ENCODE results near the gene INTS2. TPM values are rescaled to one million over a fixed set of nuclear protein-coding genes. Genes with fewer than 3 reads are reported as not detected.
"Not testable (repeated sequence)": the region's sequence is repeated elsewhere in the genome, so short reads cannot be mapped to it uniquely, and the experiment has no call there.

INTS2 gene
- total RNA-seq = 14.9 TPM
- long read RNA-seq, full-length matches to known transcripts = 1 of 12 reads
- long read RNA-seq, partial matches to known transcripts = 6 of 12 reads
- long read RNA-seq, other reads (novel, unspliced or antisense) = 5 of 12 reads

DNA sequence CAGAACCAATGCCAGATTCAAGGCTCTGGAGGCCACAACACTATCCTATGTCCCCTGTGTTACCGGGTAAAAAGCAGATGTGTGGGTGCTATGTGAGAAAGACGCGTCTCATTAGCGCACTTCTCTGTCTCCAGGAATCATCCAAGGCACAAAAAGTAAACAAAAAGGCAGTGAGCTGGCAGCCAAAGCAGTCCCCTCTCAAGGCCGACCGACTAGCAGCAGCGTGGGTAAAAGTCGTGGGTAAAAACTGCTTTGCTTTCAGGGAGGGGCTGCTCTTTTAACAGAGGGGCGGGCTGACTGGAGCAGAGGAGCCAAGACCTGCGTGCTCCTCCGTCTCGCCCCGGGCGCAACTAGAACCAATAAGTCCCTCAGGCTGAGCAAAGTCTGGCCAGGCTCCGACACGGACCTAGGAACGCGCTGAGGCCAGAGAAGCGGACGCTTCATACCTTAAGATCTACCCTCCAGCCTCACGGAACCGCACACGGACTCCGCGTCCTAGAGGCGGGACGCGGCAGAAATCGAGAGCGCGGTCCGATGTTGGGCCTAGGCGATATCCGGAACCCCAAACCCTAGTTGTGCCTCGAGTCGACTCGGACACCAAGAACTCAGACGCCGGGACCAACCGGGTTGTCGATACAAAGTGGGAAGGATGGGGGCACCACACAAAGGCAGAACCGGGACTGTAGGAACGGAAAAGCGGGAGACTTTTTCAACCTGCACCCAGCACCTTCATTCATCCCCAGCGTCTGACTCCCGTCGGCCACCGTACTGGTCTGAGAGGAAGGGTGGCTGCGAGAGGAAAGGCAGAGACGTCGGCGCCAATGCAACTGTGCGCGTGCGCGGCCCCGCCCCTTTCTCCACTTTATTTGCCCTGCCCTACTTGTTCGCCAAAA lies at the start of gene INTS2:
Gene INTS2, minus strand, starts transcription at position 775 of the 893 bp plus-strand sequence. CDS start 1,338 bp downstream, outside the sequence.
- peak; percentile 96 for DNase-seq (ENCODE audit: low spot score)
- intact Hi-C loops (cut with DNase I) = loop anchor here (2.0 kb wide), 1 partner anchor 137 kb away; the partner anchor contains the start of gene MED13

DNA sequence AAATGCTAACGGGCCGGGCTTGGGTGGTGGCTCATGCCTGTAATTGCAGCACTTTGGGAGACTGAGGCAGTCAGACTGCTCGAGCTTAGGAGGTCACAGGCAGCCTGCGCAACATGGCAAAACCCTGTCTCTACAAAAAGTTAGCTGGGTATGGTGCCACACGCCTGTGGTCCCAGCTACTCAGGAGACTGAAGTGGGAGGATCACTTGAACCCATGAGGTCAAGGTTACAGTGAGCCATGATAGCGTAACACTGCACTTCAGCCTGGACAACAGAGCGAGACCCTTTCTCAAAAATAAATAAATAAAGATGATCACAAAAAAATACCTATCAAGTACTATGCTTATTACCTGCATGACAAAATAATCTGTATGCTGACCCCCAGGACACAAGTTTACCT lies 46.3 kb upstream of the INTS2 start:
- no peak for DNase-seq (ENCODE audit: low spot score)
- intact Hi-C loops (cut with DNase I) = no loop called here

GRCh38 chr17:61972311-61972710 lies 44.5 kb upstream of the INTS2 start:
- intact Hi-C loops (cut with DNase I) = no loop called here
- no peak for DNase-seq (ENCODE audit: low spot score)

DNA sequence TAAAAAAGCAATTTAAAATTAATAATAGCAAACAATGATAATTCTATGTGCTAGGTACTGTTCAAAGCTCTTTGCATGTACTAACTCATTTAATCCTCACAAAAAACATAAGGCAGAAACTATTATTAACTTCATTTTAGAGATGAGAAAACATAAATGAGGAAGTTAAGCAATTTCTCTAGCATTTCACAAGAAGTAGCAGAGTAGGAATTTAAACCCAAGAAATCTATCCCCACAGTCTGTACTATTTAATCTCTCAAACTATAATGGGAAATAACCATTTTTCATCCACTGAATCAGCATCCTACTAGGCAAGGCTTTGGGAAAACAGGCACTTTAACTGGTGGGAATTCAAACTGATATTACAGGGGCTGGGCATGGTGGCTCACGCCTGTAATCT lies 42.2 kb upstream of the INTS2 start:
- DNase-seq (ENCODE audit: low spot score) = no peak
- intact Hi-C loops (cut with DNase I) = no loop called here

DNA sequence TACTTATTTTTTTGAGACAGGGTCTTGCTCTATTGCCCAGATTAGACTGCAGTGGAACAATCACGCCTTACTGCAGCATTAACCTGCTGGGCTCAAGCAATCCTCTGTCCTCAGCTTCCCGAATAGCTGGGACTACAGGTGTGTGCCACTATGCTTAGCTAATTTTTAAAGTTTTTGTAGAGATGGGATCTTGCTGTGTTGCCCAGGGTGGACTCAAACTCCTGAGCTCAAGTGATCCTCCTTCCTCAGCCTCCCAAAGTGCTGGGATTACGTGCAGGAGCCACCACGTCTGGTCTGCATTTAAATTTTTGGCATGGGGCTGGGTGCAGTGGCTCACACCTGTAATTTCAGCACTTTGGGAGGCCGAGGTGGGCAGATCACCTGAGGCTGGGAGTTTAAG lies 41.0 kb upstream of the INTS2 start:
- intact Hi-C loops (cut with DNase I) = no loop called here
- DNase-seq (ENCODE audit: low spot score) = no peak

DNA sequence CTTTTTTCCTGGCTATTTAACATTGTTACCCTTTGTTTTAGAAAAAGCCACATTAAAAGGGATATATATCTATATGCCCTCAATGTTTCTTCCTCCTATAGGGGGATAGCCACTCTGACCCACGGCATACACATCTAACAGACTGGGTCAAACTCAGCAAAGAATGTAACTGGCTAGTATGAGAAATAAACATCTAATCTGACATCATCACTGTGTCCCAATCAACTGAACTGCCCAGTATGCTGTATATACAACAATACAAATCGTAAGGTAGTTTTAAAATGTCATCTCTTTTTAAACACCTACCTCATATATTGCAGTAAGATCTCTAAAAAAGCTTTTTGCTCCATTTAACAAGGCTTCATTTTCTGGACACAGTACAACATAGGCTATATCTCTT lies 39.9 kb upstream of the INTS2 start:
- DNase-seq (ENCODE audit: low spot score) = no peak
- intact Hi-C loops (cut with DNase I) = no loop called here

DNA sequence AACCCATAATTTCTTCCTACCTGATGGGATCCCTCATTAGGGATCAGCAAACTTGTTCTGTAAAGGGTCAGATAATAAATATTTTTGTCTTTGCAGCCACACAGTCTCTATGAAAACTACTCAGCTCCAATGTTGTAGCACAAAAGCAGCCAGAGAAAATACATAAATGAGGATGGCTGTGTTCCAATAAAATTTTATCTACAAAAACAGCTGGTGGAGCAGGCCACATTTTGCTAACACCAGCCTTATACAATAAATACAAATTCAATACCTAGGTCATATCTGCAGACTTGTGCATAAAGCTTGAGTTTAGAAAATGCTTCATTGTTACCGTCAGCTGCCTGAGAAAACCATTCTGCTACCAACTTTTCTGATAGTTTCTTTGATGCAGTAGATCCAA lies 38.4 kb upstream of the INTS2 start:
- intact Hi-C loops (cut with DNase I) = no loop called here

DNA sequence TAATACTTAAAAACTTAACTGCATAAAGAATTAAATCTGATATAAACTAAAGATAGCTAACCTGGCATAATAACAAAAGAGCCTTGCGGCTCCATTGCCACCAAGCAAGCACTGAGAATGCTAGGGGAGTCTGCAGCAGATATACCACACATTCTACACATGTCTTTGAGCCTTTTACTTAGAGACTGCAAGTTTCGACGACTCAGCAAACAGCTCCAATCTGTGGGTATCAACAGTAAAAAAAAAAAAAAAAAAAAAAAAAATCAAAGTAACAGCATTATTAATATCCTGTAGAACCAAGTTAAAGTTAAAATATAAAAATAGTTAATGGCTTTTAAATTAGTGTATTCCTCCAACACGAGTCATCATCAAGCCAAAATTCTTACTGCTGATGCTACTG lies 27.8 kb upstream of the INTS2 start:
- intact Hi-C loops (cut with DNase I) = no loop called here
- DNase-seq (ENCODE audit: low spot score) = no peak

More for the DNA sequence above, 38.4 kb upstream of the INTS2 start:
- DNase-seq (ENCODE audit: low spot score) = no peak

DNA sequence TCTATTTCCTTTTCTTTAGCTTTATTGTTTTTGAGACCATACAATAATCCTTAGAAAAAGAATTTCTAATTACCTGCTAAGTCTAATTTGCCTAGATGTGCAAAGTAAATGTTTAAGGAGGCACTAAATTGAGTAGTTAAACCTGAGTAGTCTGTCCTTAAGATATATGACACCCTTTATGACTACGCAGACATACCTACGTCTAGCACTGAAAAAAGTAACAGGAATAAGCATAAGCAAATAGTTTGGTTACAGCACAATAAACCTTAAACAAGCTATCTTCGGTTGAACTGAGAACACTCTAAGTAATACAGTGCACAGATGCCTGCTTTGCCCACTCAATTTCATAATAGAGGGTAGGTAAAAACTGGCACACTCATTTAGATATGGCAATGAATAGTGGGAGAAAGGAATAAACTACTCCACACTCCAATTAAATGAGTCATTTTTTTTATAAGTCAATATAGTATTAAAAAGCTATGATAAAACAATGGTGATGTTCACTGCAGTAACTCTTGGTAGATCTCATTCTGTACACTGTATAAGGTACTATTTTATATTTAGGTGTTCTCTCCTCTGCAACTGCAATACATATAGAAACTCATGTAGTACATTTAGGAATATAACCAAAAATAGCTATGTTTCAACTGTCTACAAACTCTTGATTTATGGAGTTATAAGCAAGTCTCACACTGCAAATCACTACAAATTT lies 19.7 kb upstream of the INTS2 start:
- intact Hi-C loops (cut with DNase I) = no loop called here

DNA sequence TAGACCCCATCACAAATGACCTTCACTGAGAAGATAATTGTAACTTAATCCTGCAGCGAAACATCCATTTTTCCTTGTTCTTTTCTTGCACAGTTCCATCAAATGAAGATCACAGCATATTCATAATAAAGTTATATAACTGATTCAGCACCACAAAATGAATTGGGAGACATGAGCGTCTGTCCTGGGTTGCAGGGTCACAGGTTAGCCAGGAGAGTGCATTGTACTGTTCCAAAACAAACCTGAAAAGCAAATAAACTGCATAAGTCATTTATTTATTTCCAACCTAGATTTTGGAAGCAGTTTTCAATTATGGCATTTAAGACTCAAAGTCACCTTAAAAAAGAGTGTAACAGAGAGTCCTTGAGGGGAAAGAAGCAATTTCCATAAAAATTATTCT lies 18.6 kb upstream of the INTS2 start:
- intact Hi-C loops (cut with DNase I) = no loop called here
- DNase-seq (ENCODE audit: low spot score) = no peak

More for the DNA sequence above, 19.7 kb upstream of the INTS2 start:
- DNase-seq (ENCODE audit: low spot score) = no peak

- no peak for DNase-seq (ENCODE audit: low spot score)
- intact Hi-C loops (cut with DNase I) = no loop called here
Measured at GRCh38 chr17:61943117-61943516, 15.3 kb upstream of the INTS2 start.

DNA sequence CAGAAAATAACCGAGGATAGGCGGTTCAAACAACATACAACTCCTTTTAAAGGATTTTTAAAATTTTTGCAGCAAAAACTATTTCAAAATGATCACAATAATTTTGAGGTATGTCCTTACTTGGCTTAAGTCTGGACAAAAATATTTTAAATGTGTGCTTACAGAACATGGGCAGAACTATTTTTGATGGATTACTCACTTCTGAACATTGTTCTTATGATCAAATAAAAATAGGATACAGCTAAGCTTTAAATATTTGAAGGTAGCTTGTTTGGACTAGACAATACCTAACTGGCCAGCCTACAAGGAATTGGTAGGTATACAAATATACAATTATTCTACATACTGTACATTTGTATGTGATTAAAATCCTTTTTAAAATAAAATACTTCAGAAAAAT lies 14.3 kb upstream of the INTS2 start:
- intact Hi-C loops (cut with DNase I) = no loop called here
- no peak for DNase-seq (ENCODE audit: low spot score)

GRCh38 chr17:61928101-61928436 lies 287 bp upstream of the INTS2 start:
- no peak for DNase-seq (ENCODE audit: low spot score)
- intact Hi-C loops (cut with DNase I) = no loop called here

DNA sequence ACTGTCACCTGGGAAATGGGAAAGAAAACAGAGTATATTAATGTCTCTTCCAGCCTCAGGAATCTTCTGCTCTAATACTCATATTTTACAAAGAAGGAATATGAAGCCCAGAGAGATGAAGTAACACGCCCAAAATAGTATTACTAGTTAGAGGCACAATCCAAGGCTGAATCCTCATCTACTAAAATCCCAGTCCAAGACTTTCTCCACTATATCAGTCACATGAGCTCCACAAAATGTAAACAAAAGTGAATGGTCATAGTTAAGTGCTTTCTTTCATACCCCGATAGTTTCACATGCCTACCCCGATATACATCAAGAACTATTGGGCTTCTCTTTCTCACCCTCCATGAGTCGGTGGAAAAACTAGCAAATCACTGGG lies 965 bp downstream of the INTS2 start:
- no peak for DNase-seq (ENCODE audit: low spot score)
- intact Hi-C loops (cut with DNase I) = loop anchor here (2.0 kb wide), 1 partner anchor 138 kb away; the partner anchor contains the start of gene MED13

DNA sequence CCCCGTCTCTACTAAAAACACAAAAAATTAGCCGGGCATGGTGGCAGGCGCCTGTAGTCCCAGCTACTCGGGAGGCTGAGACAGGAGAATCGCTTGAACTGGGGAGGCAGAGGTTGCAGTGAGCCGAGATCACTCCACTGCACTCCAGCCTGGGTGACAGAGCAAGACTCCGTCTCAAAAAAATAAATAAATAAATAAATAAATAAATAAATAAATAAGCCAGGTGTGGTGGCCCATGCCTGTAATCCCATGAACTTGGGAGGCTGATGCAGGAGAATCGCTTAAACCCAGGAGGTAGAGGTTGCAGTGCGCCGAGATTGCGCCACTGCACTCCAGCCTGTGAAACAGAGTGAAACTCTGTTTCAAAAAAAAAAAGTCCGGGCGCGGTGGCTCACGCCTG lies 12.6 kb downstream of the INTS2 start:
- intact Hi-C loops (cut with DNase I); DNase-seq (ENCODE audit: low spot score): not testable (repeated sequence)

DNA sequence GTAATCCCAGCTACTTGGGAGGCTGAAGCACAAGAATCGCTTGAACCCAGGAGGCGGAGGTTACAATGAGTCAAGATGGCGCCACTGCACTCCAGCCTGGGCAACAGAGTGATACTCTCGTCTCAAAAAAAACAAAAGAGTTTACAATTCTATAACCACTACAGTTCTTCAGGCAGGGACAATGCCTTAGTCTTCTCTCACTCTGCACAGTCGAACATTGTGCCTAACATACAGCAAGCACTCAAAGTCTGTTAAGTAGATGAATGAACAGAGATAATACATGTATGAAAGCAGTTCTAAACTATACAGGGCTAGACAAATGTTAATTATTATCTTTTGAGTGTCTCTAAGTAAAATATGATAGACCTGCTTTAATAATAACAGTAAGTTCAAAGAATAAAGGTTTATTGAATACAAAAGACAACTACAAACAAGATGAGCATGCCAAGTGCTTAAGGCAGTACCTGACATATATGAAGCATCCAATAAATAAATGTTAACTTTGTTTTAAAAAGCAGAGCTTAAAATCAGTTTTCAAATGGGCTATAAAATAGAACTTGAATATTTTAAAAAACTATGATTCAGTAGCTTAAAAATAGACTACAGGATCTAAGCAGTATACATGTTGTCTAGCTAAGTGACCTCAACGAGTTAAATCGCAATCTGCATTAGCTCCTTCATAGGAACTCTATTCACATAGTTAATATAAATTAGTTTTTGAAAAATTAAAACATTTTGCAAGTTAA lies 19.3 kb downstream of the INTS2 start:
- DNase-seq (ENCODE audit: low spot score) = no peak
- intact Hi-C loops (cut with DNase I) = no loop called here

DNA sequence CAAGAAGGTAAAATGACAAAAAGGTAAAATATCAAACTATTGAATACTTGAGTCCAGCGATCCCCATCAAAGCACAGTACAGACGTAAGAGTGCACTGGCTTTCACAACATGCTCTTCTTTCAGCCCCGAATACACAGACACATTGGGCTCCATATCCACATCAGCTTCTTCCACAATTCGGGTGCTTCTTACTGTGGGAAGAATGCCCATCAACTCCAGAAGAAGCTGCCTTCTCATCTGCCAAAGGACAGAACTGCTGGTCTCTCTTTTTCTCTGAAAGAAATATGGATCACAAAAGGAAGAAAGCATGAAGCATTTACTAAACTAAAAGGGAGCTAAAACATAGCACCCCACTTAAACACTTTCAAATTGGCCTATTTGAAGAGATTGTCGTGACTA lies 20.4 kb downstream of the INTS2 start:
- intact Hi-C loops (cut with DNase I) = no loop called here
- DNase-seq (ENCODE audit: low spot score) = no peak

- intact Hi-C loops (cut with DNase I) = no loop called here
- DNase-seq (ENCODE audit: low spot score) = no peak
Measured at GRCh38 chr17:61904094-61904710, 23.6 kb downstream of the INTS2 start.

DNA sequence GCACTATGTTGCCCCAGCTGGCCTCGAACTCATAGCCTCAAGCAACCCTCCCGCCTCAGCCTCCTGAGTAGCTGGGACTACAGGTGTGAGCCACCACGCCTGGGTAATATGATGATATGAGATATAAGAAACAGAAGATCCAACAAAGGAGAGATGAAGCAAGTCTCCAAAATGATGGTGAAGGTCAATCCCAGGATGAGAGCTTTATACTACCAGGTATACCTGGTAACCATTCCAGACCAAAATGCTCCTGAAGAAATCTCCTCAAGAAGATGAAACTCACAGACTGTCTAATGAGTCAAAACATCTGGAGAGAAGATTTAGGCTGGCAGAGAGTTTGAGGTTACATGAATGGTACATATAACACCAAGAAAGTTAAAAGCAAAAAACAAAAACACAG lies 24.5 kb downstream of the INTS2 start:
- intact Hi-C loops (cut with DNase I) = no loop called here

More for the DNA sequence above, 24.5 kb downstream of the INTS2 start:
- DNase-seq (ENCODE audit: low spot score) = no peak

All from cardiac septum (tissue), 1 donor.